SH-SY5Y (cell line): ENCODE measurements around the gene SLX1A.

ENCODE experiments used
- GATA2 ChIP-seq: IDR thresholded peaks from 2 replicates; pipeline ENCODE4 v1.6.1; 2011; ENCODE audit warnings: mild to moderate bottlenecking, low read depth, low read length
- GATA3 ChIP-seq: IDR thresholded peaks from 2 replicates; pipeline ENCODE4 v1.6.1; 2011; ENCODE audit warnings: low read depth, mild to moderate bottlenecking, low read length, moderate library complexity

GRCh38 chr16:30184891-30185682 lies 8.6 kb upstream of the SLX1A start:
- TF ChIP-seq GATA2 (no peak), GATA3 (no peak)
